NCI-H1105 (cell line): ENCODE results near the gene MXRA7.
"Not testable (repeated sequence)": the region's sequence is repeated elsewhere in the genome, so short reads cannot be mapped to it uniquely, and the experiment has no call there.

ENCODE experiments used
- DNase-seq: peaks from one replicate; lab custom pipeline; 2025; lab: John Stamatoyannopoulos, UW

MXRA7 gene, protein sequence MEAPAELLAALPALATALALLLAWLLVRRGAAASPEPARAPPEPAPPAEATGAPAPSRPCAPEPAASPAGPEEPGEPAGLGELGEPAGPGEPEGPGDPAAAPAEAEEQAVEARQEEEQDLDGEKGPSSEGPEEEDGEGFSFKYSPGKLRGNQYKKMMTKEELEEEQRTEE

GRCh38 chr17:76710863-76711611 is at the start of gene MXRA7:
Gene MXRA7, minus strand, starts transcription at chr17:76710965. Its CDS starts 19 bp downstream, at chr17:76710946.
- peak; percentile 43 for DNase-seq

- DNase-seq, result no peak
These were observed 47.8 kb upstream of the MXRA7 start for GRCh38 chr17:76758570-76758969.

DNA sequence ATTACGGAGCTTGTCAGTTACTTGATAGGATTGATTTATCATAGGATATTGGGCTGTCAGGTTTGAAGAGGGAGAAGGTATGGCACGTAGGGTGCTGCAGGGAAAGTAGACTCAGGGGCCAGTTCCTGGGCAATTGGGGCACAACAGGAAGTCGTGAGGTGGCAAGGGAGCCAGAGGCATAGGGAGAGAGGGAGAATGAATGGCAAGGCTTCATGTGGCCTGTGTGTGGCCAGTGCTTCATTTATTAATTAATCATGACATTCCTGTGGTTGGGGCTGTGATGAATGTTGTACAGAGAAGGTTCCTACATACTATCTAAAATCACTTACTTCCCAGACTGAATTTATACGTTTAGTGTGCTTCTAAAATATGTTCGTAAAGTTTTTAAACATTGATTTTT is 46.5 kb upstream of the MXRA7 start:
- no peak for DNase-seq

- DNase-seq, result no peak
These were observed 44.5 kb upstream of the MXRA7 start for GRCh38 chr17:76755285-76755684.

GRCh38 chr17:76753061-76753961 is 42.5 kb upstream of the MXRA7 start:
- DNase-seq, result no peak

DNA sequence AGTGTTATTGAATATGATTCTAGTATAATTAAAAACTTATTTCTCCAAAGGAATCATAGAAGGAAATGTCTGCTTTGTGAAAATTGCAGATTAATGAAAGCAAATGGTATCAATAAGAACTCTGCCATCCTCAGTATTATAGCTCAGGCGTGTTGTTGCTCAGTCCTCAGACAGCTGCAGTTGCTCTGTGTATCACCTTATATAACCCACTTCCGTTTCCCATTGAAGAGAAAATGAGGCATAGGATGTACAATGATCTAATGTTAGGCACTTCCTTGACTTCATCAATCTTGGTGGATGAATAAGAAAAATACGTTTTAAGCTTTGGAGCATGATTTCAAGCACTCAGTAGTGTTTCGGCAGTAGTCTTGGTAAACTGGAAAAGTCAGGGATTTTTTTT is 41.2 kb upstream of the MXRA7 start:
- no peak for DNase-seq

- no peak for DNase-seq
These were observed 40.7 kb upstream of the MXRA7 start for GRCh38 chr17:76751416-76751993.

- DNase-seq, result no peak
These were observed 37.9 kb upstream of the MXRA7 start for GRCh38 chr17:76748657-76749056.

GRCh38 chr17:76747716-76748363 is 37.1 kb upstream of the MXRA7 start:
- DNase-seq, result no peak

- DNase-seq, result not testable (repeated sequence)
These were observed 35.0 kb upstream of the MXRA7 start for GRCh38 chr17:76745785-76746184.

DNA sequence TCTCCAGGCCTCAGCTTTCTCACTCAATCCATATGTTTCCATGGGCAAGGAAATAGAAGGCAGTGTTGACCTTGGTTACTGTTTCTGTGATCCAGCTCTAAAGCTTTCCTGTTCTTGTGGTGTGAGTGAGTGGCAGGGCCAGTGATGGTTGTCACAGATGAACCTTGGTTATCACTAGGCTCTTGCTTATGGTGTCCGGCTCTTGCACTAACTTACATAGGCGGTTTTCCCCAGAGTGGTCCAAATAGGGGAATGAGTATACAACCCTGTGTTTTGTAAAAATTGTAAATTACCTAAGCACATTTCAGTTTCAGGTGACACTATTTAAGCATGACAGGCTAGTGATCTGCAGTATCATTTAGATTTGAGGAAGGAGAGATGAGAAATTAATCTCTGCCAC is 34.0 kb upstream of the MXRA7 start:
- no peak for DNase-seq

DNA sequence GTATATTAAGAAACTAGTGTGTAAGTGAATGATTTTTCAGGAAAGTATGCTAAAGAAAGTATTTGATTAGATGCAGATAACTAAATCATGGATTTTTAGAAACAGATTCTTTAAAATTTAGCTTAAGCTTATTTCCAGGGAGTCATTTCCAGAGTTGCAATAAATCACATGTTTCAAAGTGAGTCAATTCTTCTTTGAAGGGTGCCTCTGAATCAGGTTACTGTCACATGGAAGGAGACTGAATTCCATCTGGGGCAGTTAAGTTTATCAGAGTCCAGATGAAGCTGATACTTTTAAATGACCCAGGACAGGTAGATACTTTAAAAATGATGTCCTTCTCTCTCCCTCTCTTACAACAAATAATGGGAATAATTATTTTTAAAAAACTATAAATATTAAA is 32.2 kb upstream of the MXRA7 start:
- no peak for DNase-seq

DNA sequence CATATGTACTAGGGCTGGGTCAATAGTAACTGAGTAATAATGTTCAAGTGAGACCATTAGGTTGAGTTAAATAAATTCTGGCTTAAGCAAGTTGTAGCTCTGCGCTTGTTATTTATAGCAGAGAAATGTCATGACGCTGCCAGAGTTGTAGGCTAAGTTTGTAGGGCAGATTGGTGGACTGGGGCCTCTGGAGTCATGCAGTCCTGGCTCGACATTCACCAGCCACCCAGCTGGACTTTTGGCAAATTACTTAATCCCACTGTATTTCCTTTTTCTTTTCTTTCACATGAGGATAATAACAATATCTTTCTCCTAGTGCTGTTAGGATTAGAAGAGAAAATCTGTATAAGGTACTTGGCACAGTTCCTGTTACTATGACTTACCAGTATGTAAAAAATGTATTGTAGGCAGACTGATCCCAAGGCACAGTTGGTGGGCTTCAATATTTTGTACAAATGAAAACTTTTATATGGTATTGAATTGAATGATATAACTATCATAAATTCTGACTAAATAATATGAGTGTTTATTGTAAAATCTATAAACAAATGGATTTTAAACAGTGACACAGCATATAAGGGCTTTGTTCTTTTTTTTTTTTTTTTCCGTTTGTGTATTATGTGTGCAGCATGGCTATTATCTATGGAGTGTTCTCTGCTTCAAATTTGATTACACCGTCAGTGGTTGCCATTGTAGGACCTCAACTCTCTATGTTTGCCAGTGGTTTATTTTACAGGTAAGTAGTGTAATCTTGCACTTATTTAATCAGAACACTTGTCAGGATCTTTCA is 29.8 kb upstream of the MXRA7 start:
- DNase-seq, result no peak

GRCh38 chr17:76739568-76740115 is 28.9 kb upstream of the MXRA7 start:
- not testable (repeated sequence) for DNase-seq

DNA sequence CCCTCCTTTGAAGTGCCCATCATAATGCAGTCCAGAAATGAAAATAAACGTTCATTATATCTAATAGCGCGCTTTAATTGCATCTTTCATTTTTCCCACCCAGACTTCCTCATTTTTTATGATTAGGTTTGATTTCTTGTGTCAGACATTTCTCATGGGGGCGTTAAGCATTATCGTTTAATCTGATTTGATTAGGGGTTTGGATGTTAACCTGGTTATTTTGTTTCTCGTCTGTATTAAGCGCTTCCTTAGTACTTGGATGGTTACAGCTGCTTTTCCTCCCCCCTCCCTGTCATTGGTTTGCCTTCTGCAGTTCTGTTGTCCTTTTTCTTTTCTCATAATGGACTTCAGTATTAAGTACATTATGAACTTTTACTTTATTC is 27.7 kb upstream of the MXRA7 start:
- no peak for DNase-seq

DNA sequence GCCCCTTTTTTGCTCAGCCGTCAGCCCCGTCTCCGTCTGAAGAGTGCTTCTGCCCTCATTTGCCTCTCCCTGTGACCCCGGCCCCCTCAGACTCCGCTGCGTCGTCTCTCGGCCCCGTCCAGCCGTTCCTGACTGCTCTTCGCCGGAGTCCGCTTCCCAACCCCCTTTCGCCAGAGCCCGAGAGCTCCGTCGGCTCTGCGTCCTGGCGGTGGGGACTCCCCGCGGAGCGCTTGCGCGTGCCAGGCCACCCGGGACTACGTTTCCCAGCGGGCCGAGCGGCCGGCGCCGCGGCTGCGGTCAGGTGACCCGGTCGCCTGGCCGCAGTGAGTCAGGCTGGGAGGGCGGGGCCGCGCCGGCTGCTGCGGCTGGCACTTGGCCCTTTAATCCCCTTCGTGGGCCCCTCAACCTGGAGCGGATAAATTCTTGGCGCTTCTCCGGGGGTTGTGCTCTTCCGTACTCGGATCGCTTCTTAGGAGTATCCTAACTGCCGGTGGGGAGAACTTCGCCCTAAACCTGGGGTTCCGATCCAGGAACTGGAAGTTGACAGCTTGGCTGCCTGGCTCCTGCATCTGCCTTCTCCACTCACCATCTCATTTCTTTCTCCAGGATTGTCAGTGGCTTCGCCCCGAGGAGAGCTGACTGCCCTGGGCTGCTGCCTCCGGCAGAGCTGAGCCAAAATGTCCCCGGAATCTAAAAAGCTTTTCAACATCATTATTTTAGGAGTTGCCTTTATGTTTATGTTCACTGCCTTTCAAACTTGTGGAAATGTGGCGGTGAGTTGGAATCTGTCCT is 27.1 kb upstream of the MXRA7 start, which contains the start of gene MFSD11:
Gene MFSD11, plus strand, starts transcription at position 444 of the 792 bp plus-strand sequence. Its CDS starts 234 bp downstream, at position 678.
- peak; percentile 85 for DNase-seq

DNA sequence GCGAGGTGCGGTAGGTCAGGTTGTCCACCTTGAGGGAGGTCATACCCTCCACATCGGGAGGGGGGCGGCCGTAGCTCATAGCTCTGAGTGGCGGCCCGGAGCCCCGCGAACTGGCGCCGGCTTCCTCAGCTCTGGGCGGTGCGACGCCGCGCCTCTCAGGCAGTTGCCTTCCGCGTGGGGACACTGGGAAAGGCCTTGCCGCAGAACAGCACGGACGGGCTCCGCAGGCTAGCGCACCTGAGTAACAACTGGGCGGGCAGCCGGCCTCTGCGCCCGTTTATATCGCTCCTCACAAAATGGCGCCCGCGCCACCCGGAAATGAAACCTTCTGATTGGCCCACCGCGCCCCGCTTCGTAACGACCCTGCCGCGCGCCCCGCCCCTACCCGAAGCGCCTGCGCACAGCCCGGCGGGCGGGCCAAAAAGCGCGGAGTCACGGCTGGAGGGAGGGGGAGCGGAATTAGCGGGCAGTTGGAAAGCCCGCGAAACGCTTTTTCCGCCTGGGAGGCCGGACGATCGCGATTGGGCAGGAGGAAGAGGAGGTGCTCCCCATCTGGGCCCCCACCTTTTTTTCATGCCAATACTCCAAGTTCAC is 26.4 kb upstream of the MXRA7 start, which contains the start of gene SRSF2:
Gene SRSF2, minus strand, starts transcription at position 250 of the 594 bp plus-strand sequence. Its CDS starts 171 bp downstream, at position 79.
- peak; percentile 97 for DNase-seq

- peak; percentile 31 for DNase-seq
These were observed 25.8 kb upstream of the MXRA7 start for GRCh38 chr17:76736349-76737081.
